Stimulated activated CD8-positive, alpha-beta memory T cell treated with anti-CD3 and anti-CD28 coated beads, Interleukin-12 subunit alpha, Interleukin-12 subunit beta, amount 100 ng/mL, for 4 hours (primary cell): ENCODE data around the gene NUDT14.

Source experiments
- DNase-seq: peaks from one replicate; pipeline ENCODE4 v3.0.0-alpha.2; 2020; ENCODE audit warnings: low read depth

The NUDT14 gene

GRCh38 chr14:105198588-105198987 is 17.5 kb upstream of the NUDT14 start:
- no peak for DNase-seq

- DNase-seq = no peak
These were observed 16.1 kb upstream of the NUDT14 start for GRCh38 chr14:105197211-105197641.

GRCh38 chr14:105196265-105196960 is 15.3 kb upstream of the NUDT14 start:
- no peak for DNase-seq

- DNase-seq = no peak
These were observed 14.6 kb upstream of the NUDT14 start for GRCh38 chr14:105195522-105196264.

- no peak for DNase-seq
These were observed 13.9 kb upstream of the NUDT14 start for GRCh38 chr14:105195051-105195450.

GRCh38 chr14:105193916-105194782 is 13.0 kb upstream of the NUDT14 start:
- DNase-seq = no peak

- DNase-seq = no peak
These were observed 12.0 kb upstream of the NUDT14 start for GRCh38 chr14:105192866-105193731.

- no peak for DNase-seq
These were observed 6.9 kb upstream of the NUDT14 start for GRCh38 chr14:105187935-105188524.

- DNase-seq = no peak
These were observed 6.0 kb upstream of the NUDT14 start for GRCh38 chr14:105187116-105187515.

- DNase-seq = no peak
These were observed 4.9 kb upstream of the NUDT14 start for GRCh38 chr14:105185973-105186372.

GRCh38 chr14:105185001-105185400 is 3.9 kb upstream of the NUDT14 start:
- DNase-seq = no peak

- DNase-seq = no peak
These were observed 3.3 kb upstream of the NUDT14 start for GRCh38 chr14:105184461-105184860.

- no peak for DNase-seq
These were observed 1.3 kb upstream of the NUDT14 start for GRCh38 chr14:105182296-105183020.

- DNase-seq = no peak
These were observed 610 bp upstream of the NUDT14 start for GRCh38 chr14:105181549-105182295.

- no peak for DNase-seq
These were observed 1.9 kb downstream of the NUDT14 start for GRCh38 chr14:105179191-105179590.

GRCh38 chr14:105178868-105179140 is 2.3 kb downstream of the NUDT14 start:
- DNase-seq = no peak

- DNase-seq = no peak
These were observed 2.8 kb downstream of the NUDT14 start for GRCh38 chr14:105178069-105178867.

- no peak for DNase-seq
These were observed 4.0 kb downstream of the NUDT14 start for GRCh38 chr14:105177082-105177481.

- DNase-seq = no peak
These were observed 4.6 kb downstream of the NUDT14 start for GRCh38 chr14:105176513-105176912.
